HCT116 (cell line): ENCODE measurements around the gene ITSN1. TPM values are rescaled to one million over a fixed set of nuclear protein-coding genes. Genes with fewer than 3 reads are reported as not detected.

ENCODE experiments used
- ATAC-seq: fragments of 200-7000 bp; cut with Tn5 transposase; 2 replicates; pipeline ENCODE4 v1.9.1; 2020; ENCODE audit warnings: mild to moderate bottlenecking, moderate library complexity
- Bru-seq: library from RNA; stranded (reverse); fragments of 400-500 nt; gene quantifications from one replicate; lab custom pipeline; 2021; lab: Mats Ljungman, UMichigan
- BruChase-seq, 2 experiments: library from RNA; stranded (reverse); fragments of 400-500 nt; gene quantifications; one replicate each; lab custom pipeline; 2021; lab: Mats Ljungman, UMichigan
- BruUV-seq: library from RNA; stranded (reverse); fragments of 400-500 nt; replicated peaks from 2 replicates; lab custom pipeline; 2021; lab: Mats Ljungman, UMichigan
- CTCF ChIA-PET: fragments of 300-600 bp; sonication (Branson Sonifier 250); formaldehyde crosslinking; loops from one replicate; lab custom pipeline; 2021; ENCODE audit warnings: antibody characterized with exemption; lab: Charles Lee
- POLR2A ChIA-PET: fragments of 300-600, 350-600 bp; sonication (Branson Sonifier 250); formaldehyde crosslinking; loops from one replicate; lab custom pipeline; 2021; ENCODE audit warnings: antibody characterized with exemption; lab: Charles Lee
- RAD21 ChIA-PET, 2 experiments: fragments of 300-600 bp; sonication (Branson Sonifier 250); formaldehyde crosslinking; loops; one replicate each; lab custom pipeline; 2023; ENCODE audit warnings: low total read pairs in 2 of 2; ENCODE audit not compliant: uncharacterized antibody in 2 of 2, unreplicated experiment in 2 of 2, low non-redundant PET in 1 of 2; lab: Charles Lee
- DNase-seq: peaks from one replicate; pipeline ENCODE4 v3.0.0-alpha.2; 2010; ENCODE audit warnings: low read depth, low spot score
- H2AFZ ChIP-seq: fragments of 200-600 bp; shearing (Covaris generic), sonication (generic); 2 replicates; pipeline ENCODE4 v1.6.1; 2017; ENCODE audit warnings: low read depth, mixed run types, mixed read lengths, antibody characterized with exemption, low read length; ENCODE audit not compliant: poor library complexity, severe bottlenecking
- H3K27ac ChIP-seq: 2 replicates; pipeline ENCODE4 v1.5.1; 2012; ENCODE audit warnings: low read depth, low read length
- H3K27me3 ChIP-seq: fragments of 200-600 bp; sonication (generic); 2 replicates; pipeline ENCODE4 v1.6.1; 2016; ENCODE audit warnings: mixed run types, low read length, mixed read lengths; ENCODE audit not compliant: insufficient read depth
- H3K36me3 ChIP-seq, 2 experiments: fragments of 200-500 bp in 1 of 2; fragments of 200-600 bp in 1 of 2; sonication (Bioruptor generic) in 1 of 2; sonication (generic) in 1 of 2; 2 replicates each; pipeline versions ENCODE4 v1.5.1 to v1.6.1; 2014 to 2016; ENCODE audit warnings: low read length in 2 of 2, inconsistent platforms in 1 of 2, mixed read lengths in 1 of 2, mixed run types in 1 of 2; ENCODE audit not compliant: insufficient read depth in 2 of 2, control insufficient read depth in 1 of 2
- H3K4me1 ChIP-seq, 2 experiments: fragments of 200-600 bp in 1 of 2; sonication (generic) in 1 of 2; 2 replicates each; pipeline versions ENCODE4 v1.5.1 to v1.6.1; 2012 to 2017; ENCODE audit warnings: low read length in 2 of 2, inconsistent platforms in 1 of 2, mild to moderate bottlenecking in 1 of 2, mixed read lengths in 1 of 2, mixed run types in 1 of 2, moderate library complexity in 1 of 2; ENCODE audit not compliant: insufficient read depth in 2 of 2, control insufficient read depth in 1 of 2
- H3K4me2 ChIP-seq: fragments of 200-600 bp; sonication (generic); 2 replicates; pipeline ENCODE4 v1.6.1; 2017; ENCODE audit warnings: mixed run types, low read length, mixed read lengths
- H3K4me3 ChIP-seq, 2 experiments: fragments of 200-600 bp in 1 of 2; sonication (generic) in 1 of 2; replicated peaks in 1 of 2; 2 replicates each; pipeline ENCODE4 v1.5.1; 2011 to 2016; ENCODE audit warnings: low read length in 2 of 2, control low read depth in 1 of 2, low read depth in 1 of 2, mild to moderate bottlenecking in 1 of 2, mixed read lengths in 1 of 2, mixed run types in 1 of 2
- H3K79me2 ChIP-seq: fragments of 200-600 bp; sonication (generic); 2 replicates; pipeline ENCODE4 v1.6.1; 2017; ENCODE audit warnings: mild to moderate bottlenecking, mixed run types, low read length, moderate library complexity, mixed read lengths; ENCODE audit not compliant: insufficient read depth
- H3K9ac ChIP-seq: fragments of 200-600 bp; sonication (generic); 2 replicates; pipeline ENCODE4 v1.6.1; 2016; ENCODE audit warnings: low read length, mixed read lengths
- H3K9me2 ChIP-seq: fragments of 200-600 bp; sonication (generic), shearing (Covaris generic); 2 replicates; pipeline ENCODE4 v1.6.1; 2017; ENCODE audit warnings: mixed run types, mild to moderate bottlenecking, moderate library complexity; ENCODE audit not compliant: insufficient read depth
- H3K9me3 ChIP-seq, 2 experiments: fragments of 200-500 bp in 1 of 2; fragments of 200-600 bp in 1 of 2; sonication (Bioruptor generic) in 1 of 2; sonication (generic) in 1 of 2; 2 replicates each; pipeline ENCODE4 v1.6.1; 2014 to 2017; ENCODE audit warnings: low read length in 2 of 2, mixed read lengths in 2 of 2, inconsistent platforms in 1 of 2, low read depth in 1 of 2, mild to moderate bottlenecking in 1 of 2, mixed run types in 1 of 2, moderate library complexity in 1 of 2; ENCODE audit not compliant: control insufficient read depth in 1 of 2, insufficient read depth in 1 of 2
- H4K20me1 ChIP-seq: fragments of 200-600 bp; sonication (generic), shearing (Covaris generic); 2 replicates; pipeline ENCODE4 v1.6.1; 2017; ENCODE audit warnings: mixed run types, mild to moderate bottlenecking, moderate library complexity; ENCODE audit not compliant: insufficient read depth
- EZH2 ChIP-seq: fragments of 200-600 bp; sonication (generic); IDR thresholded peaks from 2 replicates; pipeline ENCODE4 v1.6.1; 2017; ENCODE audit warnings: antibody characterized with exemption, mixed run types
- FOSL1 ChIP-seq: IDR thresholded peaks from 2 replicates; pipeline ENCODE4 v1.6.1; 2012; ENCODE audit warnings: low read depth
- POLR2A ChIP-seq: IDR thresholded peaks from 2 replicates; pipeline ENCODE4 v1.7.0; 2011; ENCODE audit warnings: borderline replicate concordance; ENCODE audit not compliant: insufficient read depth, insufficient read length; ENCODE audit errors: extremely low read depth
- POLR2AphosphoS5 ChIP-seq: IDR thresholded peaks from 2 replicates; pipeline ENCODE4 v1.6.1; 2011; ENCODE audit warnings: mild to moderate bottlenecking, low read depth, low read length, moderate library complexity
- SRF ChIP-seq: IDR thresholded peaks from 2 replicates; pipeline ENCODE4 v1.6.1; 2012; ENCODE audit warnings: low read depth
- TCF7L2 ChIP-seq: IDR thresholded peaks from 2 replicates; pipeline ENCODE4 v1.7.0; 2011; ENCODE audit warnings: borderline replicate concordance, inconsistent platforms; ENCODE audit not compliant: insufficient read depth, insufficient read length; ENCODE audit errors: extremely low read depth
- YY1 ChIP-seq: IDR thresholded peaks from 2 replicates; pipeline ENCODE4 v1.6.1; 2011; ENCODE audit warnings: low read length, low read depth, moderate library complexity, mild to moderate bottlenecking; ENCODE audit not compliant: insufficient replicate concordance; ENCODE audit errors: extremely low read depth
- ZFX ChIP-seq: fragments of 450-650 bp; IDR thresholded peaks from 2 replicates; pipeline ENCODE4 v1.6.1; 2017
- intact Hi-C: fragments of 100-400 bp; cut with micrococcal nuclease; formaldehyde crosslinking; loops from 2 replicates; pipeline ENCODE4 v1.10.0; 2022
- long read RNA-seq: library from polyadenylated mRNA; unstranded; transcript quantifications from one replicate; pipeline ENCODE4 v2.0.0, GENCODE V29; 2021; ENCODE audit not compliant: unreplicated experiment
- polyA plus RNA-seq: library from polyadenylated mRNA; unstranded; fragments of >200 nt; gene quantifications from 2 replicates; pipeline ENCODE4 v1.2.1, GENCODE V29; 2012; ENCODE audit warnings: missing spikeins
- total RNA-seq: library from RNA; stranded (reverse); gene quantifications from one replicate; pipeline ENCODE4 v1.2.1, GENCODE V29; 2021; ENCODE audit not compliant: unreplicated experiment
- TF ChIP-seq, protein P1 (sequence below): IDR thresholded peaks from 2 replicates; pipeline ENCODE4 v1.6.1; 2012

Gene ITSN1
- total RNA-seq, result 25.8 TPM
- polyA plus RNA-seq, result 17.5 and 22.2 TPM in 2 replicates
- percentile 65 among the genes with signal in this experiment for Bru-seq, nascent RNA
- percentile 67 among the genes with signal in this experiment for BruChase-seq, experiment 1, labeled RNA remaining after a 6-hour chase
- percentile 61 among the genes with signal in this experiment for BruChase-seq, experiment 2, labeled RNA remaining after a 2-hour chase
- long read RNA-seq, full-length matches to known transcripts, result 3 of 48 reads
- long read RNA-seq, partial matches to known transcripts, result 29 of 48 reads
- long read RNA-seq, other reads (novel, unspliced or antisense), result 16 of 48 reads

DNA sequence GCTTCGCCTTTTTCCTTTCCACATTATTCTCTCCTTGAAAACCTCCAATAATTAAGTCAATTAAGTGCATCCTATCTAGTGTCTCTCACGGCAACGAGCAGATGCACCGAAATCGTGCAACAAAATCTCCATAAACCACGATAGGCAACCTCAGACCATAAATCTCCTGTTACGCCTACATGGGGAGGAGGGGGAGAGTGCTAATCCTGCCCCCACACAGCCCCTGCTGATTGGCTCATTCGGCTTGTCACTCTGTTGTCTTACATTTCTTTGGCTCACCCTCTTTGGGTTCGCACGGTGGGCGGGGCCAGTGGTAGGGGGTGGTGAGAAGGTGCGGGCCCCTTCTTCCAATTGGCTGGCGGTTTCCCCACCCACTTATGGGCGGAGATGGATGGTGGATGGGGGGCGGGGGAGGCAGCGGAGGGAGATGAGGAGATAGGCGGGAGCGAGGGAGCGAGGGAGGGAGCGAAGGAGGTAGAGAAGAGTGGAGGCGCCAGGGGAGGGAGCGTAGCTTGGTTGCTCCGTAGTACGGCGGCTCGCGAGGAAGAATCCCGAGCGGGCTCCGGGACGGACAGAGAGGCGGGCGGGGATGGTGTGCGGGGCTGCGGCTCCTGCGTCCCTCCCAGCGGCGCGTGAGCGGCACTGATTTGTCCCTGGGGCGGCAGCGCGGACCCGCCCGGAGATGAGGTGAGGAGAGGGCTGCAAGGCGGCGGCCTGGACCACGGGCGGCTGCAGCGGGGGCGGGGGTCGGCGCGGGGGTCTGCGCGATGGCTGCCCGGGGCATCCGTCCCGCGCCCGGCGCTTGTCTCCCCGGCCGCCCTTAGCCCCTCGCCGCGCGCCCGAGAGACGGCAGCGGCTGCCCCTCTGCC lies at the start of gene ITSN1:
Gene ITSN1 (plus strand): TSS at position 475 of the 869 bp plus-strand sequence. CDS start 76,328 bp downstream, outside the sequence.
- BruUV-seq, result no TSS peak
- peak; percentile 88 for ATAC-seq
- H3K27ac ChIP-seq, result peak within 1 kb of the TSS; percentile 69
- TF ChIP-seq POLR2AphosphoS5 (peak; percentile 79), ZFX (no peak), POLR2A (peak; percentile 74), YY1 (peak; percentile 35), TCF7L2 (peak; percentile 24)
- no peaks in the 10 kb centered on the region for H3K36me3 ChIP-seq
- no peaks in the 10 kb centered on the region for H3K9me3 ChIP-seq
- CTCF ChIA-PET, result no interaction called here
- peaks cover 12 to 13% of the 10 kb centered on the region in 2 experiments; a peak in 3 of 4 replicates for H3K4me1 ChIP-seq
- RAD21 ChIA-PET, result no interaction called here
- POLR2A ChIA-PET, result interaction anchor here (0.7 kb wide), 1 partner anchor 14 kb away, joined by 3 read pairs; no protein-coding TSS in a partner anchor
- peak; percentile 98 for DNase-seq
- peaks cover 80% of the 10 kb centered on the region for H3K79me2 ChIP-seq
- peak within 1 kb of the TSS; percentile 85 to 90 for H3K4me3 ChIP-seq
- peak within 1 kb of the TSS; percentile 58 for H2AFZ ChIP-seq
- H3K27me3 ChIP-seq, result no peaks in the 10 kb centered on the region
- H3K9me2 ChIP-seq, result no peaks in the 10 kb centered on the region
- intact Hi-C loops, result loop anchor here (1.0 to 10.0 kb wide), 3 partner anchors 13 to 263 kb away; partner anchors contain the start of genes GART and SON
- H4K20me1 ChIP-seq, result no peaks in the 10 kb centered on the region
- peak within 1 kb of the TSS; percentile 78 for H3K9ac ChIP-seq
- peak within 1 kb of the TSS; percentile 78 for H3K4me2 ChIP-seq

DNA sequence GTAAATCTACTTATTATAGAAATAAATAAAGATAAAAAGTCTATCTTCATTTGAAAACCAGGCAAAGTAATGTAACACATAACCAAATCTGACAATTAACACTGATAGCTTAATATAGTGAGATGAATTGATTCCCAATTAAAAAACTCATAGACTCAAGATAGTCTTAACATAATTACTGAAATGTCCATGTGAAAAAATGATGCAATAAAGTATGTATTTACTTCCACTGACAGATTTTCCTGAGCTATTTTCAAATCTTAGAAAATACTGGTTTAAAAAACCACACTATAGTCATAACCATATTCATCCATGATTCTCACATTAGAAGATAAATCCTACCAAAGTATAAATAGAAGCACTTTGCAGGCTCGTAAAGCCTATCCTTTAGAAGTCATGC lies 44.2 kb upstream of the ITSN1 start:
- DNase-seq (no peak), ATAC-seq (no peak)
- H3K9me3 ChIP-seq, result no peaks in the 10 kb centered on the region
- H3K4me1 ChIP-seq, result no peaks in the 10 kb centered on the region
- POLR2A ChIA-PET, result interaction anchor here (0.7 kb wide), 2 partner anchors 10 to 13 kb away, joined by 3 read pairs; partner anchors contain the start of gene DONSON
- no peak overlapping the region for H3K9ac ChIP-seq
- intact Hi-C loops, result no loop called here
- no peak overlapping the region for H3K27ac ChIP-seq
- no peaks in the 10 kb centered on the region for H4K20me1 ChIP-seq
- RAD21 ChIA-PET, result no interaction called here
- no peak overlapping the region for H3K4me3 ChIP-seq
- no peak overlapping the region for H3K4me2 ChIP-seq
- peaks cover 11 to 22% of the 10 kb centered on the region in 2 experiments for H3K36me3 ChIP-seq
- no peaks in the 10 kb centered on the region for H3K79me2 ChIP-seq
- CTCF ChIA-PET, result interaction anchor here (2.0 kb wide), 1 partner anchor 8 kb away, joined by 19 read pairs; no protein-coding TSS in a partner anchor
- BruUV-seq, result no TSS peak
- TF ChIP-seq SRF (no peak), FOSL1 (no peak), EZH2 (no peak)
- TF ChIP-seq, protein P1, sequence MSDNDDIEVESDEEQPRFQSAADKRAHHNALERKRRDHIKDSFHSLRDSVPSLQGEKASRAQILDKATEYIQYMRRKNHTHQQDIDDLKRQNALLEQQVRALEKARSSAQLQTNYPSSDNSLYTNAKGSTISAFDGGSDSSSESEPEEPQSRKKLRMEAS, result no peak
- no peak overlapping the region for H2AFZ ChIP-seq
- H3K9me2 ChIP-seq, result no peaks in the 10 kb centered on the region
- no peaks in the 10 kb centered on the region for H3K27me3 ChIP-seq
